Kidney glomerular epithelial cell (primary cell): ENCODE measurements around the gene TAF8.

Experiments used
- DNase-seq: peaks from one replicate; lab custom pipeline; 2025; lab: John Stamatoyannopoulos, UW

The TAF8 gene

GRCh38 chr6:42051268-42051653 is 937 bp downstream of the TAF8 start:
- DNase-seq: no peak

GRCh38 chr6:42053601-42054000 is 3.3 kb downstream of the TAF8 start:
- DNase-seq: no peak

- no peak for DNase-seq
Observed at GRCh38 chr6:42059743-42060142, 9.4 kb downstream of the TAF8 start.

GRCh38 chr6:42066156-42066675 is 15.9 kb downstream of the TAF8 start:
- no peak for DNase-seq

GRCh38 chr6:42068173-42068572 is 17.8 kb downstream of the TAF8 start:
- DNase-seq: no peak

- no peak for DNase-seq
Observed at GRCh38 chr6:42068872-42069522, 18.7 kb downstream of the TAF8 start.

- no peak for DNase-seq
Observed at GRCh38 chr6:42071881-42072583, 21.7 kb downstream of the TAF8 start.

- DNase-seq: no peak
Observed at GRCh38 chr6:42073287-42073686, 23.0 kb downstream of the TAF8 start.

- peak; percentile 67 for DNase-seq
Observed at GRCh38 chr6:42075159-42075838, 25.0 kb downstream of the TAF8 start.

- DNase-seq: no peak
Observed at GRCh38 chr6:42078386-42078785, 28.1 kb downstream of the TAF8 start.

GRCh38 chr6:42079941-42080464 is 29.7 kb downstream of the TAF8 start:
- no peak for DNase-seq

GRCh38 chr6:42083530-42083929 is 33.2 kb downstream of the TAF8 start:
- no peak for DNase-seq

- no peak for DNase-seq
Observed at GRCh38 chr6:42084889-42085288, 34.6 kb downstream of the TAF8 start.

GRCh38 chr6:42086046-42087035 is 36.0 kb downstream of the TAF8 start:
- DNase-seq: no peak

- peak; percentile 58 for DNase-seq
Observed at GRCh38 chr6:42088101-42088591, 37.8 kb downstream of the TAF8 start.

GRCh38 chr6:42090819-42091717 is 40.7 kb downstream of the TAF8 start:
- DNase-seq: no peak

GRCh38 chr6:42091718-42092023 is 41.3 kb downstream of the TAF8 start:
- DNase-seq: peak; percentile 67

- DNase-seq: no peak
Observed at GRCh38 chr6:42093582-42094329, 43.4 kb downstream of the TAF8 start.

GRCh38 chr6:42095094-42095493 is 44.8 kb downstream of the TAF8 start:
- no peak for DNase-seq
